Astrocyte of the spinal cord (primary cell): Measurements from ENCODE around the gene DNAJC6.

Source experiments
- DNase-seq: peaks from one replicate; pipeline ENCODE4 v3.0.0; 2011; ENCODE audit warnings: low read depth, low spot score
- H3K4me3 ChIP-seq: 2 replicates; pipeline ENCODE4 v1.5.1; 2011; ENCODE audit warnings: low read depth, mild to moderate bottlenecking, low read length, moderate library complexity
- in situ Hi-C: cut with HindIII; loops from 2 replicates; pipeline ENCODE4 v1.10.0; 2017; ENCODE audit warnings: low sequenced_read_pairs
- TF ChIP-seq, protein P1 (sequence below): IDR thresholded peaks from 2 replicates; pipeline ENCODE4 v1.5.1; 2012; ENCODE audit warnings: low read depth, mild to moderate bottlenecking, low read length, inconsistent platforms

DNAJC6 gene

GRCh38 chr1:65429806-65430205 is 120.5 kb downstream of the DNAJC6 start:
- TF ChIP-seq, protein P1, sequence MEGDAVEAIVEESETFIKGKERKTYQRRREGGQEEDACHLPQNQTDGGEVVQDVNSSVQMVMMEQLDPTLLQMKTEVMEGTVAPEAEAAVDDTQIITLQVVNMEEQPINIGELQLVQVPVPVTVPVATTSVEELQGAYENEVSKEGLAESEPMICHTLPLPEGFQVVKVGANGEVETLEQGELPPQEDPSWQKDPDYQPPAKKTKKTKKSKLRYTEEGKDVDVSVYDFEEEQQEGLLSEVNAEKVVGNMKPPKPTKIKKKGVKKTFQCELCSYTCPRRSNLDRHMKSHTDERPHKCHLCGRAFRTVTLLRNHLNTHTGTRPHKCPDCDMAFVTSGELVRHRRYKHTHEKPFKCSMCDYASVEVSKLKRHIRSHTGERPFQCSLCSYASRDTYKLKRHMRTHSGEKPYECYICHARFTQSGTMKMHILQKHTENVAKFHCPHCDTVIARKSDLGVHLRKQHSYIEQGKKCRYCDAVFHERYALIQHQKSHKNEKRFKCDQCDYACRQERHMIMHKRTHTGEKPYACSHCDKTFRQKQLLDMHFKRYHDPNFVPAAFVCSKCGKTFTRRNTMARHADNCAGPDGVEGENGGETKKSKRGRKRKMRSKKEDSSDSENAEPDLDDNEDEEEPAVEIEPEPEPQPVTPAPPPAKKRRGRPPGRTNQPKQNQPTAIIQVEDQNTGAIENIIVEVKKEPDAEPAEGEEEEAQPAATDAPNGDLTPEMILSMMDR, result no peak
- in situ Hi-C loops, result no loop called here
- DNase-seq, result peak; percentile 88
- H3K4me3 ChIP-seq, result no peak overlapping the region

- TF ChIP-seq, protein P1, result peak; percentile 53
- no peak overlapping the region for H3K4me3 ChIP-seq
- peak; percentile 73 for DNase-seq
- in situ Hi-C loops, result no loop called here
Observed at GRCh38 chr1:65431111-65431705, 121.9 kb downstream of the DNAJC6 start.

- in situ Hi-C loops, result no loop called here
- no peak overlapping the region for H3K4me3 ChIP-seq
- TF ChIP-seq, protein P1, result no peak
- DNase-seq, result no peak
Observed at GRCh38 chr1:65432918-65433317, 123.6 kb downstream of the DNAJC6 start.

GRCh38 chr1:65434255-65434654 is 124.9 kb downstream of the DNAJC6 start:
- TF ChIP-seq, protein P1, result no peak
- DNase-seq, result no peak
- H3K4me3 ChIP-seq, result no peak overlapping the region
- in situ Hi-C loops, result no loop called here

GRCh38 chr1:65434760-65435159 is 125.4 kb downstream of the DNAJC6 start:
- DNase-seq, result no peak
- in situ Hi-C loops, result no loop called here
- TF ChIP-seq, protein P1, result no peak
- H3K4me3 ChIP-seq, result no peak overlapping the region

- no peak overlapping the region for H3K4me3 ChIP-seq
- in situ Hi-C loops, result no loop called here
- peak; percentile 72 for DNase-seq
- TF ChIP-seq, protein P1, result no peak
Observed at GRCh38 chr1:65435987-65436386, 126.6 kb downstream of the DNAJC6 start.
